Measurements from ENCODE around the gene RUBCN.
"Not testable (repeated sequence)": the region's sequence is repeated elsewhere in the genome, so short reads cannot be mapped to it uniquely, and the experiment has no call there.

The RUBCN gene

GRCh38 chr3:197682713-197683112 lies 54.0 kb downstream of the RUBCN start:
- DNase-seq: no peak

GRCh38 chr3:197680955-197681521 lies 55.7 kb downstream of the RUBCN start:
- DNase-seq: no peak

GRCh38 chr3:197675951-197676350 lies 60.8 kb downstream of the RUBCN start:
- no peak for DNase-seq

DNA sequence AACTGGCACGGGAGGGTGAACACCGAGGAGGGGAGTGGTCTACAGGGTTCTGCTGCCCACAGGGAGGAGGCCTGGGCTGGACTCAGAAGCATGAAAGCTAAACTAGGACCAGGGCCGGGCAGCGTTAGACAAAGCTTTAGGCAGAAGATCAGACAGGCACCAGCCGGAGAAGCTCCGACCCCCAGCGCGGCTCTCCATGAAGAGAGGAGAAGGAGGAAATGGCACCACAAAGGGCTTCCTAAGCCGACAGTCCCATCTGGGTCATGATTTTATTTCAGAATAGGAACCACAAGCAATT lies 61.2 kb downstream of the RUBCN start:
- DNase-seq: no peak

DNA sequence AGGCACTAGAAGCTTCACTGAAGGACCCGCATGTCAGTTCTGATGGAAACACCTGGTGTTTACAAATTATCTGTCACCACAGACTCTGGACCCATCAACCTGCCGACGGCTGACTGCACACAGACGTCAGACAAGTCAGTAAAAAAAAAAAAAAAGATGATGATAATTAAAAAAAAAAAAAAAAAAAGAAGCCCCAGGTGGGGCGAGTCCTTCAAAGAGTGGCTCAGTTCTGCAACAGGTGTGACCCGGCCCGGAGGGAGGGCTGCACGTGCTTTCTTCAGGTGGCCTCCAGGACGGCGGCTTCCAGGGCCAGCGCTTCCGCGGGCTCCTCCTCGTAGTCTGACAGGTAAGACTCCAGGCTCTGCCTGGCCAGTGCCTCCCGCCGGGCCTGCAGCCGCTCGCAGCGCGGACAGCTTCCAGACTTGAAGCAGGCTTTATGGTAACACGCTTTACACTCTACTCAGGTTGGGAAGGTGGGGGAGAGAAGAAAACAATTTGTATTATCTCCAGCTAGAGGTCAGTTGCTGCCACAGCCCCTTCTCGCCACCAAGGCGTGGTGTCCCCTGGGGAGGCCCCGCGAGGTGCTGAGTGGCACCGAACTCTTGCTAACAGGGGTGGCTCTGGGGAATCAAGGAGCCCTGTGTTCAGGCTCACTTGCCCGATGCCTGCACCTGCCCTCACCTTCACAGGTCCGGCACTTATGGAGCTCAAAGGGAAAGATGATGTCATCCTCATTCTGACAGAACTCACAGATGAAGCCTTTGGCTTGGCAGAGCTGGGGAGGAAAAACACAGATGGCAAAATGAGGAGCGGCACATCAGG lies 61.8 kb downstream of the RUBCN start:
- no peak for DNase-seq

DNA sequence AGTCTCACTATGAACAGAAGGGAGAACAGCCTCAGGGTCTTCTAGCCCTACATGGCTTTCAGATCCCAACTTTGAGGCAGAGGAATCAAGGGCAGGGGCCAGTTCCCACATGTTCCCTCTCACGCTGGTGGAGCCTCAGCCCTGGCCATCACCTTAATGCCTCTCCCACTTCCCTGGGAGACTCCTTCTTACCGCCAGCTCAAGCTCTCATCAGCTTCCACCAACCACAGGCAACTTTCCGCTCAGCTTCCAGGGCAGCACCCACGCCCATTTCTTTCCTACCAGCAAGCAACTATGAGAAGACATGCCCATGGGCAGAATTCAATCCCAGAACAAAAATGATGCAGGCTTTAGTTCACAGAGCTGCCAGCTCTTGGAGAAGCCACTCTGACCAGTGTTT lies 63.5 kb downstream of the RUBCN start:
- no peak for DNase-seq

DNA sequence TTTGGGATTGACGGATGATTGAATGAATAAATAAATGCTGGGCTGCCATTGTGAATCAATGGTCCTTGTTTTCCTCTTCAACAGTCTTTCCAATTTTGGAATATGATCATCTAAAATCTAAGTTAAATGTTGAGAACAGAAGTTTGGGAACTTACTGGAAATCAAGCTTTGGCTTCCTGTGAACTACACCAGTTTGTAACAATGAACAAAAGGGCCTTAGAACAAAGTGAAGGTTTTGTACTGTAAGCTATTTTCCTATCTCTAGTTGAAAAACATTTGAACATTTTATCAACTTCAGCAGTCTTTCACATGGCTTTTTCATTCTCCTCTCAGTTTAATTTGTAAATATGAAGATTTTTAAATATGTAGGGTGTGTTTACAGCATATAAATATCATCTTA lies 66.3 kb downstream of the RUBCN start:
- no peak for DNase-seq

DNA sequence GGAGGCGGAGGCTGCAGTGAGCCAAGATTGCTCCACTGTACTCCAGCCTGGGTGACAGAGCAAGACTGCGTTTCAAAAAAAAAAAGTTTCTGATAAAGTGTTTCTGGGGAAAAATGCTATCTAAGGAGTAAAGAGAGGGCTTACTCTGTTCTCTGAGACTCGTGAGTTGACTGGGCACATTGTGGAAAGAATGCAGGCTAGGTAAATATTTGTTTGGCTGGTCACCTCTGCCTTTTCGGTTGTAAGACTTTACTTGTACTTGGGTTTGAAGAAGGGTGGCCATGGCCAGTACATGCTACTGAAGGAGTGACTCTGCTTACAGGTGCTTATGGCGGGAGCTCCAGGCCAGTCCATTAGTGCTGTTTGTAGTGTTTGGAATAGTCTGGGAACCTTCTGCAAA lies 68.7 kb downstream of the RUBCN start:
- no peak for DNase-seq

- DNase-seq: not testable (repeated sequence)
Measured at GRCh38 chr3:197667293-197667692, 69.4 kb downstream of the RUBCN start.

- not testable (repeated sequence) for DNase-seq
Measured at GRCh38 chr3:197666221-197666842, 70.4 kb downstream of the RUBCN start.

DNA sequence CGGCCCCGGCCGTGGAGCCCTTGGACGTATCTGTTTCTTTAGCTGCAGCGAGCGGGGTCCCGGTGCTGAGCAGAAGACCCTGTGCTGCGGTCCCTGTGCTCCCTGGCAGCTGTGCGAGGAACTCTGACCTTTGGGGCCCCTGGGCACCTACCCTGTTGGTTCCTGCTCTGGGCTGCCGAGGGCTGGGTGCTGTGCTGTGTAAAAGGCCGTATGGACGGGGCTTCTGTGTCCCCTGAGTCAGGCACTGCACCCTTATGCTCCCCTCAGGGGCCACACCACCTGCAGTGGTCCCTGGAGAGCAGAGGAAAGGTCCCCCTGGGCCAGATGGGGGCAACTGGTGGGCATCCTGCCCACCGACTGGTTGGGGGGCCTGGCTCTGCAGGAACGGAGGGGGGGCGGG lies 71.2 kb downstream of the RUBCN start:
- DNase-seq: not testable (repeated sequence)

DNA sequence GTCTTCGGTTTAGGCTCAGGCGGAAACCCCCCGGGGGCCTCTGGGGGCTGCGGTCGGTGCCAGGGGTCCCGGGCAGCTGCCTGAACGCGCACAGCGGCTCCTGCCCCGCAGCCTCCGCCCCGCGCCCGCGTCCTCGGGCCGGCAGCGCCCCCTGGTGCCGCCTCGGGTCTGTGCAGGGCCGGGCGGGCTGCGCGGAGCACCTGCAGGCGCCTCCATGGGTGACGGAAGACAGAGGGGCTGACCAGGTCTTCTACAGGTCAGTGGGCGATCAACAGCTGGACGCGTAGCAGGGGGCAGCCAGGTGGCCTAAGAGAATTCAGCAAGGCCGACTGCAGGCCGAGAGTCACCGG lies 71.6 kb downstream of the RUBCN start:
- not testable (repeated sequence) for DNase-seq

DNA sequence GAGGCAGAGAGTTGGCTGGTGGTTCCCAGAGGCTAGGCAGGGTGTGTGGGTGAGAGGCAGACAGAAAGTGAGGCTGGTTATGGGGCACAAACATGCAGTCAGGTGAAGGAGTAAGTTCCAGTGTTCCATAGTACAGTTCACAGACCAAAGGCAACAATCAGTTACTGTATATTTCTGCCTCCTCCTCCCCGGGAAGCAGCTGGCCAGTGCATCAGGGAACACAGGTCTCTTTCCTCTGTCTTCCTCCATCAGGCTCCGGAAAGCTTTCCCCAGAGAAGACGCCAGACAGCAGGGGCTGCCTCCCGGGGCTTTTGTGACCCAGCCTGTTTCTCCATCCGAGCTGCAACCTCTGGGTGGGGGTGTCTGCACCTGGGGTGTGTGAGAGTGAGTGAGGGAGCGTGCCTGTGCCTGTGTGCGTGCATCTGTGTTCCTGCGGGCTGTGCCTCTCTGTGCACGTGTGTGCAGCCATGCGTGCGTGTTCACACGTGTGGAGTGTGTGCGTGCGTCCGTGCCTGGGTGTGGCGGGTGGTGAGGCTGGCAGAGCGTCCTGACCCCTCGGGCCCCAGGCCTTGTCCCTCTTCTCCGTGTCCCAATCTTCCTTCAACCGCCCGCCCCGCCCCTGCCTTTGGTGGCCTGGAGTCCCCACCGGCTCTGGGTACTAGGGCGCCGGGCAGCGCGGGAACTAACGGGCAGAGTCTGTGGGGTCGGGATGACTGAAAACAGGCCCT lies 72.1 kb downstream of the RUBCN start:
- DNase-seq: not testable (repeated sequence)

DNA sequence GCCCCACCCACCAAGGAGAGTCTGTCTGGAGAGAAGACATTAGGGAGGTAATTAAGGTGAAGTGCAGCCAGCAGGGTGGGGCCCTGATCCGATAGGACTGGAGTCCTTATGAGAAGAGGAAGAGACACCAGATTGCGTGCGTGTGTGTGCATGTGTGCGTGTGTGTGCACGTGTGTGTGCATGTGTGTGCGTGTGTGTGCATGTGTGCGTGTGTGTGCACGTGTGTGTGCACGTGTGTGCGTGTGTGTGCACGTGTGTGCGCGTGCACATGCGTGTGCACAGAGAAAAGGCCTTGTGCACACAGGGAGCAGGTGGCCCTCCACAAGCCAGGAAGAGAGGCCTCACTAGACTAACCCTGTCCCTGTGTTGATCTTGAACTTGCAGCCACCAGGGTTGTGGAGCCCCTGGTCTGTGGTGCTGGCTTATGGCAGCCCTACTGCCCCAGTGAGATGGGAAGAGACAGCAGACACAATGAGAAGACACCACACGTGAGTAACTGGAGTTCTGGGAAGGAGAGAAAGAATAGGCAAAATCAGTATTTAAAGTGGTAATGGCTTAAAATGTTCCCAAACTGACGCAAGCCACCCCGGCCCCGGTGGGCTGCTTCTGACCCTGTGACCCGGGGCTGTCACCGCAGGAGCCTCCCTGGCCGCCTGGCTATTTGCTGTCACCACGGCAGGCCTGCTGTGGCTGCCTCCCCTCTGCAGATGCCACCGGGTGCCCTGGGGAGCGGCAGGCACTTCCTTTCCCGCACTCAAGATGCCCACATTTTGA lies 73.2 kb downstream of the RUBCN start:
- not testable (repeated sequence) for DNase-seq

DNA sequence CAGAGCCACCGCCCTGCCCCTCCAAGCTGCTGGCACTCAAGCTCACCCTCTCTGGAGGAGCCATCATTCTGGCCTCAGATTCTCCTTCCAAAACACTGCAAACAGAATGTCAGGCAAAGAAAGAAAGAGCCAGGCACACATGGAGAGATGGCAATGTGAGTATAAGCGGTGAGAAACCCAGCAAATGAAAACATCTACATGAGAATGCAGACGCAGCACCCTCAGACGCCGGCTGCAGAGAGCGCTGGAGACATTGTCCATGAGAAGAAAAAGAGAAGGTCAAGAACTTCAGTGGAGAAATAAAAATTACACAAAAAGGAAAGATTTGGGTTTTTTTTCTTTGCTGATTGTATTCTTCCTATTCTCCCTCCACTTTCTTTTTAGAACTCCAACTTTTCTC lies 74.4 kb downstream of the RUBCN start:
- not testable (repeated sequence) for DNase-seq

DNA sequence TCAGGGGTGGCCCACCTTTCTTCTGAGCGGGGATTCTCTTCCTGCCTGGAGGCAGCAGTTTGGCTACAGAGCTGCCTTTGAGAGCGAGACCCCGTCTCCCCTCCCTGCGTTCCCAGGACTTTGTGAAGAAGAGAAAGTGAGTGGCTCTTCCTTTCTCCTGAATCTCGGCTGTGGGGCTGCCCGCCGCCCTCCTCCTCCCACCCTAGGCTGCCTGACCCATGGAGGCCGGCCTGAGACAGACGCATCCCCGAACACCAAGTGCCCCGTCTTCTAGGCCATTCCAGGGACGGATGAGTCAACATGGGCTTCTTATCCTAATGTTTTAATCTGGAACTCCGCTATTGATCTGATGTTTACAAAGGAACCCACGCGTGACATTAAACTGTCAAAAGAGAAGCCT lies 74.8 kb downstream of the RUBCN start:
- not testable (repeated sequence) for DNase-seq

DNA sequence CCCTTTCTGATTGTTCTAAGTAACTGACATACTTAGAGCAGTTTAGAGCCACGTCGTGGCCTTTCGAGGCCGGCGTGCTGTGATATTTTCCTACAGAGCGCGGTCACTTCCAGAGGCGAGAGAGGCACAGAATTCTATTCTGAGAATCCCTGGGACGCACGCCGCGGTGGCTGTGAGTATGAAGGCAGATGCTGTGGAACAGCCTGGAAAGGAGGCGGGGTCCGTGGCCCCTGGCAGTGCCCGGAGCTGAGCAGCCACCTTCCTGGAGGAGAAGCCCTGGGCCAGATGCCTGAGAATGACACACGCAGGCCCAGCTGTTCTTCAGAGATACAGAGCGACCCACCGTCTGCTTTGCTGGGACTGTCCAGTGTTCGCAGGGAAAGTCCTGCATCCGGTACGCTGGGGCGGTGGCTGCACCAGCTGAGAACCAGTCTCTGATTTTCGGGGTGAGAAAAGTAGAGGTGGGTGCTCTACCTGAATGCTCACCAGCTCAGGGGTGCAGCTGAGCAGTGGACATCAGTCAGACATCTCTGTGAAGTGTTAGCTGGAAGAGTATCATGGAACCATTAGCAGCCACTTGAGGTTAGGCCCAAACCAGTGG lies 75.4 kb downstream of the RUBCN start:
- DNase-seq: not testable (repeated sequence)

GRCh38 chr3:197659701-197660100 lies 77.0 kb downstream of the RUBCN start:
- not testable (repeated sequence) for DNase-seq

DNA sequence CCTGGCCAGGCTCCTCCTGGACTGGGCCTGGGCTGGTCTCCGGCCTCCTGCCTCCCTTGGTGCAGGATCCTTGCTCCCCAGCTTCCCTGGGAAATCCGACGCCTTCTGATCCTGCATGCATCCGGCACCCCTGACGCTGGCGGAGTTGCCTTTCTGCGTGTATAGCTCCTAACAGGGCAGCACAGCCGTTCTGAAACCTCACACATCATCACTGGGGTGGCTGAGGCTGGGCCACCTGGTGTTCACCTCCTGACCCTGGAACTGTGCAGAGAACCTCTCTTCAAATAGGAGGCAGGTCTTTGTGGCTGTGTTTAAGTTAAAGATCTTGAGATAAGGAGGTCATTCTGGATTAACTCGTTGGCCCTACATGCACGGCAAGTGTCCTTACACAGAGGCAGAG lies 77.6 kb downstream of the RUBCN start:
- DNase-seq: not testable (repeated sequence)

DNA sequence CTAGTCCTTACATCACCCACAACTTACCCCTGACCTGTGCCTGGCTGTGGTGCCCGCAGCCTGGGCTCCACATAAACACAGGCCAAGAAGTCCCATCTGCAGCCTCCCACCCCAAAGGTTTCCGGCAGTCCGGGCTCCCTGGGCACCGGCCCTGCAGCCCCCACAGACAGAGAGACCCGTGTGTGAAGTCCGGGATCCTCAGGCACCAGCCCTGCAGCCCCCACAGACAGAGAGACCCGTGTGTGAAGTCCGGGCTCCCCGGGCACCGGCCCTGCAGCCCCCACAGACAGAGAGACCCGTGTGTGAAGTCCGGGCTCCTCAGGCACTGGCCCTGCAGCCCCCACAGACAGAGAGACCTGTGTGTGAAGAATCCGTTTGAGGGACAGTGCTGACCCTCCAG lies 78.0 kb downstream of the RUBCN start:
- not testable (repeated sequence) for DNase-seq

DNA sequence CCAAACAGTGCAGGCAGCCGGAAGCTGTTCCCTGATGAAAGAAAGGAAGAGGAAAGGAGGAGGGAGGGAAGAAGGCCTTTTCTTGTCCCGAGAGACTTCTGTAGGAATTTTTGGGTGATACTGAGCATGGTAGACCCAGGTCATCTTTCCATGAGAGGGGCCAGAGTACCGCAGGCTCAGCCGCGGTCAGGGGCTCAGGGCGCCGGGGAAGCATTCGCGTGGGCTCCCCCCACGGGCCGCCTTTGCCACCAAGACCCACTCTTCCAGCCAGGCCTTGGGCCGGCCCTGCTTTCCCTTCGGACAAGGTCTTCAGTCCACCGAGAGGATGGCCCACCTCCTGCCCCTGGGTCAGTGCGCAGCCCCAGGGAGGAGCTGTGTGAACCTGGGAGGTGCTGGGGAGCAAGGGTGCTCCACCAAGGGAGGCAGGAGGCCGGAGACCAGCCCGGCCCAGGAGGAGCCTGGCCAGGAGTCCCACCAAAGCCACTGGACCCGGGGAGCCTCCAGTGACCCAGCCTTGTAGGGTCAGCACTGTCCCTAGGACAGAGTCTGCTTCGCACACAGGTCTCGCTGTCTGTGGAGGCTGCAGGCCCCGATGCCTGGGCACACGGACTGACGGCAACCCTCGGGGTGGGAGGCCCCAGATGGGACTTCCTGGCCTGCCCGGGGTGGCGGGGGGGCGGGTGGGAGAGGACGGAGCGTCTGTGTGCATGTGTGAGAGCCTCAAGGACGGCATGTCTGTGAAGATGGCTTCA lies 79.0 kb downstream of the RUBCN start:
- DNase-seq: not testable (repeated sequence)

DNA sequence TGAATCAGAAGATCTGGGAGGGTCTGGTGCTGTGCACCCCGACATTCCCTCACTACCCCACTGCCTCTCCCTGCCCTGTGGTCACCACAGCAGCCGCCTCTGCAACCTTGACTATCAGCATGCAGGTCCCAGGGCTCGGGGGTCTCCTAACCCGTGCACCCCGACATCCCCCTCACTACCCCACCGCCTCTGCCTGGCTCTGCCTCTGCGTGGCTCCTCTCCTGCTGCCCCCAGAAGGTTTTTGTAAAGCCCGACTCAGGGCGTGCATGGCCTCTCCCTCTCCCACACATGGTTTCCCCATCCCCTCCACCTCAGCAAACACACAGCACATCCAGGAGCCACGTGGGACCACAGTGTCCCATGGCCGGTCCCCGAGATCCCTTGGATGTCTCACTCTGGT lies 79.7 kb downstream of the RUBCN start:
- not testable (repeated sequence) for DNase-seq

All from hematopoietic multipotent progenitor cell treated with erythropoietin and hydrocortisone succinate and interleukin-3 and kit ligand, for 6 days (in vitro differentiated cells).